ENCODE data around the gene STAC2. TPM values are rescaled to one million over a fixed set of nuclear protein-coding genes. Genes with fewer than 3 reads are reported as not detected.

The STAC2 gene
- total and polyA plus RNA-seq, 2 of the 13 experiments (the other 11 are each of a cell fraction or from before 2014, with no cell fraction given): not detected

DNA sequence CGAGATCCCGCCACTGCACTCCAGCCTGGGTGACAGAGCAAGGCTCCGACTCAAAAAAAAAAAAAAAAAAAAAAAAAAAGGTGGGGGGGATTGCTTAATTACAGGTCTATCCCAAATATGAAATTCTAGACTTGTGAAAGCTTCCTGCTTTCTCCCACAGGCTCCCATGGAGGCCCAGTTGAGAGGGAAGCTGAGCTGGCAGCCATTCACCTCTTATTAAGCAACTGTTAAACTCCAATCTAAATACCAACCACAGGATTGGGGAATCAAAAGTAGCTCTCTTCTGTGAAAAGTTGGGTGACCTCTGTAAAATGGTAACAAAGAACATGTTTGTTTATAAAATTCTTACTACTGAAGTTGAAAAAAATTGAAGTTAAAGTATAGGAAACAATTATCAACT lies 45.8 kb upstream of the STAC2 start:
- in situ Hi-C loops (cut with HindIII; ENCODE audit: extremely low pct_ligation_motif_present, low pct_unique_long_range_greater_than_20kb): no loop called here
- H3K79me2 ChIP-seq (ENCODE audit: insufficient read depth, low read length): no peaks in the 10 kb centered on the region
- H3K9ac ChIP-seq (ENCODE audit: insufficient read depth, low read depth, low read length): no peak overlapping the region
- WGBS (ENCODE audit: low lambda C conversion rate): 95% methylated on average over 3 of the region's 3 CpGs
- intact Hi-C loops (cut with micrococcal nuclease; ENCODE audit: unreplicated experiment): no loop called here
- FAIRE-seq (no peak), DNase-seq (ENCODE audit: low spot score) (no peak), ATAC-seq (no peak)
- CTCF ChIA-PET (ENCODE audit: low intra/inter-chr PET ratio, low total read pairs): no interaction called here
- H3K4me3 ChIP-seq (replicated peaks in 1 of 3; ENCODE audit: insufficient read depth in 1 of 3, low read depth in 2 of 3, low read length in 3 of 3): no peak overlapping the region
- POLR2A ChIA-PET: no interaction called here
- H4K20me1 ChIP-seq (ENCODE audit: insufficient read depth, low read length): no peaks in the 10 kb centered on the region
- H3K9me3 ChIP-seq (ENCODE audit: low read length): no peaks in the 10 kb centered on the region
- no peak overlapping the region for H3K27ac ChIP-seq (ENCODE audit: extremely low read length, insufficient read depth, low read length)
- H3K36me3 ChIP-seq (replicated peaks in 1 of 2; ENCODE audit: control insufficient read depth in 1 of 2, insufficient read depth in 2 of 2, low read length in 2 of 2): peaks cover 4 to 10% of the 10 kb centered on the region in 2 experiments
- BruUV-seq (replicated peaks): no TSS peak
- H3K27me3 ChIP-seq (ENCODE audit: control insufficient read depth in 1 of 2, insufficient read depth in 2 of 2, low read length in 2 of 2): no peaks in the 10 kb centered on the region
- no peak overlapping the region for H3K4me2 ChIP-seq (ENCODE audit: low read depth, low read length)
- H3K4me1 ChIP-seq (ENCODE audit: insufficient read depth, low read length): 0 out of 2 replicates have a peak, but pooled peaks cover 3% of the 10 kb centered on the region
- H2AFZ ChIP-seq (ENCODE audit: low read length): no peak overlapping the region
- no peak for TF ChIP-seq ZNF549 (CRISPR knock-in tag; IDR thresholded peaks at IDR 0.05)
- TF ChIP-seq ZSCAN30 (CRISPR knock-in tag; IDR thresholded peaks at IDR 0.05): no peak
- TF ChIP-seq ZFP62 (CRISPR knock-in tag; IDR thresholded peaks at IDR 0.05): no peak
- no peak for TF ChIP-seq DRAP1 (CRISPR knock-in tag; IDR thresholded peaks at IDR 0.05)
- no peak for TF ChIP-seq HMG20B (CRISPR knock-in tag; conservative IDR thresholded peaks at IDR 0.05)
- TF ChIP-seq GPBP1L1 (CRISPR knock-in tag; IDR thresholded peaks at IDR 0.05): no peak
- TF ChIP-seq U2AF1 (optimal IDR thresholded peaks at IDR 0.05; ENCODE audit: low read depth, low read length): no peak
- no peak for TF ChIP-seq MXD4 (CRISPR knock-in tag; IDR thresholded peaks at IDR 0.05)
- TF ChIP-seq CCAR2 (optimal IDR thresholded peaks at IDR 0.05; ENCODE audit: low read depth, low read length): no peak
- TF ChIP-seq, protein P1, sequence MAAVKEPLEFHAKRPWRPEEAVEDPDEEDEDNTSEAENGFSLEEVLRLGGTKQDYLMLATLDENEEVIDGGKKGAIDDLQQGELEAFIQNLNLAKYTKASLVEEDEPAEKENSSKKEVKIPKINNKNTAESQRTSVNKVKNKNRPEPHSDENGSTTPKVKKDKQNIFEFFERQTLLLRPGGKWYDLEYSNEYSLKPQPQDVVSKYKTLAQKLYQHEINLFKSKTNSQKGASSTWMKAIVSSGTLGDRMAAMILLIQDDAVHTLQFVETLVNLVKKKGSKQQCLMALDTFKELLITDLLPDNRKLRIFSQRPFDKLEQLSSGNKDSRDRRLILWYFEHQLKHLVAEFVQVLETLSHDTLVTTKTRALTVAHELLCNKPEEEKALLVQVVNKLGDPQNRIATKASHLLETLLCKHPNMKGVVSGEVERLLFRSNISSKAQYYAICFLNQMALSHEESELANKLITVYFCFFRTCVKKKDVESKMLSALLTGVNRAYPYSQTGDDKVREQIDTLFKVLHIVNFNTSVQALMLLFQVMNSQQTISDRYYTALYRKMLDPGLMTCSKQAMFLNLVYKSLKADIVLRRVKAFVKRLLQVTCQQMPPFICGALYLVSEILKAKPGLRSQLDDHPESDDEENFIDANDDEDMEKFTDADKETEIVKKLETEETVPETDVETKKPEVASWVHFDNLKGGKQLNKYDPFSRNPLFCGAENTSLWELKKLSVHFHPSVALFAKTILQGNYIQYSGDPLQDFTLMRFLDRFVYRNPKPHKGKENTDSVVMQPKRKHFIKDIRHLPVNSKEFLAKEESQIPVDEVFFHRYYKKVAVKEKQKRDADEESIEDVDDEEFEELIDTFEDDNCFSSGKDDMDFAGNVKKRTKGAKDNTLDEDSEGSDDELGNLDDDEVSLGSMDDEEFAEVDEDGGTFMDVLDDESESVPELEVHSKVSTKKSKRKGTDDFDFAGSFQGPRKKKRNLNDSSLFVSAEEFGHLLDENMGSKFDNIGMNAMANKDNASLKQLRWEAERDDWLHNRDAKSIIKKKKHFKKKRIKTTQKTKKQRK (IDR thresholded peaks at IDR 0.05; ENCODE audit: low read length): no peak
- no peak for TF ChIP-seq ZNF296 (CRISPR knock-in tag; conservative IDR thresholded peaks at IDR 0.05)
- TF ChIP-seq ATF5 (CRISPR knock-in tag; IDR thresholded peaks at IDR 0.05; ENCODE audit: low read depth): no peak
- no peak for TF ChIP-seq ZNF558 (CRISPR knock-in tag; IDR thresholded peaks at IDR 0.05; ENCODE audit: borderline replicate concordance)
- no peak for TF ChIP-seq HOXA9 (CRISPR knock-in tag; IDR thresholded peaks at IDR 0.05; ENCODE audit: borderline replicate concordance)
- TF ChIP-seq NFAT5 (CRISPR knock-in tag; IDR thresholded peaks at IDR 0.05): no peak
